Hepatocyte (in vitro differentiated cells): Measurements from ENCODE around the gene STAT1. TPM values are rescaled to one million over a fixed set of nuclear protein-coding genes. Genes with fewer than 3 reads are reported as not detected.

Experiments
- DNase-seq: peaks from one replicate; pipeline ENCODE4 v3.0.0-alpha.2; 2016; ENCODE audit warnings: low spot score
- H2AFZ ChIP-seq: fragments of 200-600 bp; sonication (generic); 2 replicates; pipeline ENCODE4 v1.6.0; 2016; ENCODE audit warnings: antibody characterized with exemption, mild to moderate bottlenecking
- H3K27ac ChIP-seq: fragments of 200-600 bp; sonication (generic); 2 replicates; pipeline ENCODE4 v1.5.1; 2016; ENCODE audit warnings: mild to moderate bottlenecking
- H3K27me3 ChIP-seq: fragments of 200-600 bp; sonication (generic); 2 replicates; pipeline ENCODE4 v1.6.1; 2016
- H3K36me3 ChIP-seq: fragments of 200-600 bp; sonication (generic); replicated peaks from 2 replicates; pipeline ENCODE4 v1.5.1; 2016; ENCODE audit warnings: low read depth; ENCODE audit not compliant: insufficient read depth
- H3K4me1 ChIP-seq: fragments of 200-600 bp; sonication (generic); 2 replicates; pipeline ENCODE4 v1.5.1; 2016; ENCODE audit warnings: mild to moderate bottlenecking, moderate library complexity; ENCODE audit not compliant: insufficient read depth
- H3K4me2 ChIP-seq: fragments of 200-600 bp; sonication (generic); 2 replicates; pipeline ENCODE4 v1.6.0; 2016
- H3K4me3 ChIP-seq: fragments of 200-600 bp; sonication (generic); 2 replicates; pipeline ENCODE4 v1.5.1; 2016; ENCODE audit warnings: mild to moderate bottlenecking
- H3K79me2 ChIP-seq: fragments of 200-600 bp; sonication (generic); 2 replicates; pipeline ENCODE4 v1.6.0; 2017; ENCODE audit warnings: mild to moderate bottlenecking
- H3K9me2 ChIP-seq: fragments of 200-600 bp; sonication (generic); replicated peaks from 2 replicates; pipeline ENCODE4 v1.6.0; 2017; ENCODE audit warnings: mild to moderate bottlenecking; ENCODE audit not compliant: insufficient read depth
- H3K9me3 ChIP-seq: fragments of 200-600 bp; sonication (generic); 2 replicates; pipeline ENCODE4 v1.5.1; 2016; ENCODE audit warnings: low read depth, mild to moderate bottlenecking
- H4K20me1 ChIP-seq: fragments of 200-600 bp; sonication (generic); 2 replicates; pipeline ENCODE4 v1.6.0; 2016; ENCODE audit warnings: mild to moderate bottlenecking; ENCODE audit not compliant: insufficient read depth, poor library complexity, severe bottlenecking
- EZH2 ChIP-seq: fragments of 200-600 bp; sonication (generic); IDR thresholded peaks from 2 replicates; pipeline ENCODE4 v1.6.1; 2016; ENCODE audit warnings: antibody characterized with exemption, mild to moderate bottlenecking, borderline replicate concordance
- EZH2phosphoT487 ChIP-seq: fragments of 200-600 bp; sonication (generic); IDR thresholded peaks from one replicate; pipeline ENCODE4 v1.6.1; 2018; ENCODE audit warnings: antibody characterized with exemption, mild to moderate bottlenecking, low read depth, moderate library complexity; ENCODE audit not compliant: unreplicated experiment, severe bottlenecking
- WGBS: methylation state at CpG from one replicate; pipeline ENCODE4 v1.1.6; 2016; ENCODE audit warnings: low lambda C conversion rate; ENCODE audit errors: missing lambda C conversion rate; 5-methylcytosine and 5-hydroxymethylcytosine counted together
- polyA plus RNA-seq: library from polyadenylated mRNA; unstranded; fragments of >200 nt; fragmentation: Nextera tagmentation; extraction: Ambion mirVana; gene quantifications from 2 replicates; pipeline ENCODE4 v1.2.1, GENCODE V29; 2016
- total RNA-seq: library from RNA; depleted of rRNA; stranded (reverse); fragments of >200 nt; gene quantifications from 2 replicates; pipeline ENCODE4 v1.2.3, GENCODE V29; 2014
- TF ChIP-seq, protein P1 (sequence below): fragments of 200-600 bp; sonication (generic); IDR thresholded peaks from 2 replicates; pipeline ENCODE4 v1.5.1; 2016; ENCODE audit warnings: antibody characterized with exemption, mild to moderate bottlenecking; ENCODE audit not compliant: poor library complexity

STAT1 gene
- total and polyA plus RNA-seq, 2 experiments from 2014 or later = 53.3 to 124 TPM

DNA sequence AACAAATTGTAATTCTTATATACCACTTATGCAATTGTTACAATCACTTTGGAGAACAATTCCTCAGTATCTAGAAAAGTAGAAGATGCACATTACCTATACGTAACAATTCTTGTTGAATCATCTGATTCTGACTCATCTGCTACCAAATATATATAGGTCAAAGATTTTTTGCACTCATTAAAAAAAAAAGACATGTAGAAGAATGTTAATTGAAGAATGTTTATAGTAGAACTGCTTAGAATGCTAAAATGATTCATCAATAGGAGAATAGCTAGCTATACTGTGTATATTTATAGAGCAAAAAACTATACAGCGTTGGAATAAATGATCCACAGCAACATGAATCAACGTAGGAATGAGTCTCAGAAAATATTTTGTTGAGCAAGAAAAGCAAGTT is 29.5 kb upstream of the STAT1 start:
- Histone ChIP-seq H3K9me2 (no peaks in the 10 kb centered on the region), H3K27me3 (no peaks in the 10 kb centered on the region), H3K4me2 (no peak overlapping the region), H3K9me3 (no peaks in the 10 kb centered on the region), H3K79me2 (no peaks in the 10 kb centered on the region), H3K36me3 (no peaks in the 10 kb centered on the region), H3K27ac (no peak overlapping the region), H3K4me1 (peaks cover 4% of the 10 kb centered on the region), H3K4me3 (no peak overlapping the region), H2AFZ (no peak overlapping the region), H4K20me1 (no peaks in the 10 kb centered on the region)
- TF ChIP-seq EZH2 = no peak
- 91% methylated on average over 3 of the region's 3 CpGs for WGBS
- no peak for DNase-seq

GRCh38 chr2:191041418-191042161 is 27.6 kb upstream of the STAT1 start:
- Histone ChIP-seq H4K20me1 (no peaks in the 10 kb centered on the region), H3K36me3 (no peaks in the 10 kb centered on the region), H2AFZ (no peak overlapping the region), H3K9me2 (no peaks in the 10 kb centered on the region), H3K27me3 (no peaks in the 10 kb centered on the region), H3K9me3 (no peaks in the 10 kb centered on the region), H3K4me2 (peak overlapping the region; percentile 46), H3K79me2 (no peaks in the 10 kb centered on the region), H3K4me1 (peaks cover 4% of the 10 kb centered on the region), H3K27ac (peak overlapping the region; percentile 30), H3K4me3 (no peak overlapping the region)
- 34% methylated on average over 3 of the region's 3 CpGs for WGBS
- DNase-seq = peak; percentile 69
- no peak for TF ChIP-seq EZH2phosphoT487
- TF ChIP-seq, protein P1, sequence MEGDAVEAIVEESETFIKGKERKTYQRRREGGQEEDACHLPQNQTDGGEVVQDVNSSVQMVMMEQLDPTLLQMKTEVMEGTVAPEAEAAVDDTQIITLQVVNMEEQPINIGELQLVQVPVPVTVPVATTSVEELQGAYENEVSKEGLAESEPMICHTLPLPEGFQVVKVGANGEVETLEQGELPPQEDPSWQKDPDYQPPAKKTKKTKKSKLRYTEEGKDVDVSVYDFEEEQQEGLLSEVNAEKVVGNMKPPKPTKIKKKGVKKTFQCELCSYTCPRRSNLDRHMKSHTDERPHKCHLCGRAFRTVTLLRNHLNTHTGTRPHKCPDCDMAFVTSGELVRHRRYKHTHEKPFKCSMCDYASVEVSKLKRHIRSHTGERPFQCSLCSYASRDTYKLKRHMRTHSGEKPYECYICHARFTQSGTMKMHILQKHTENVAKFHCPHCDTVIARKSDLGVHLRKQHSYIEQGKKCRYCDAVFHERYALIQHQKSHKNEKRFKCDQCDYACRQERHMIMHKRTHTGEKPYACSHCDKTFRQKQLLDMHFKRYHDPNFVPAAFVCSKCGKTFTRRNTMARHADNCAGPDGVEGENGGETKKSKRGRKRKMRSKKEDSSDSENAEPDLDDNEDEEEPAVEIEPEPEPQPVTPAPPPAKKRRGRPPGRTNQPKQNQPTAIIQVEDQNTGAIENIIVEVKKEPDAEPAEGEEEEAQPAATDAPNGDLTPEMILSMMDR = no peak
- TF ChIP-seq EZH2 = no peak

- 59% methylated on average over 1 of the region's 1 CpG for WGBS
These were observed 25.6 kb upstream of the STAT1 start for GRCh38 chr2:191039616-191040015.

DNA sequence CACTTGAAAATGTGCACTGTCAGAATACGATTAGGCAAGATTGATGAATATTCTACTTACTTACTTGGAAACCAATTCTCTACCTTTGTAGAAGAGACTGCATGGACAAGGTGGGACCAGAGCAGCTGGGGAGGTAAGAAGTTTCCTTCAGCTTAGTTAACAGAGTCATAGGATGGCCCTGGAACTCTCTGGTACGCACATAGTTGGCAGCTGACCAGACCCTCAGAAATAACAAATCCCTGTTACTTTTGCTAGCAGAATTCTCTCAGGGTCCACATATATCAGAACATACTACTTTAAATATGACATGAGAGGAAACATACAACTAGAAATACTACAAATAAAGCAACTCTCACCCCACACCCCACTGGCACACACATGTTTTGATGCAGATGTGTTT is 24.8 kb upstream of the STAT1 start:
- 92% methylated on average over 2 of the region's 2 CpGs for WGBS
- H3K4me2 ChIP-seq = no peak overlapping the region
- DNase-seq = no peak
- TF ChIP-seq EZH2 (no peak), EZH2phosphoT487 (no peak)
- TF ChIP-seq, protein P1 = no peak
- peaks cover 4% of the 10 kb centered on the region for H3K4me1 ChIP-seq
- H2AFZ ChIP-seq = no peak overlapping the region
- no peaks in the 10 kb centered on the region for H3K36me3 ChIP-seq
- no peak overlapping the region for H3K4me3 ChIP-seq
- no peaks in the 10 kb centered on the region for H4K20me1 ChIP-seq
- H3K27ac ChIP-seq = no peak overlapping the region
- H3K79me2 ChIP-seq = no peaks in the 10 kb centered on the region
- H3K9me3 ChIP-seq = no peaks in the 10 kb centered on the region
- H3K27me3 ChIP-seq = no peaks in the 10 kb centered on the region
- H3K9me2 ChIP-seq = no peaks in the 10 kb centered on the region

More at GRCh38 chr2:191039616-191040015, 25.6 kb upstream of the STAT1 start:
- no peaks in the 10 kb centered on the region for H3K9me2 ChIP-seq
- H3K4me2 ChIP-seq = no peak overlapping the region
- no peaks in the 10 kb centered on the region for H4K20me1 ChIP-seq
- H3K4me3 ChIP-seq = no peak overlapping the region
- H3K36me3 ChIP-seq = no peaks in the 10 kb centered on the region
- H3K79me2 ChIP-seq = no peaks in the 10 kb centered on the region
- H3K4me1 ChIP-seq = peaks cover 4% of the 10 kb centered on the region
- no peak overlapping the region for H3K27ac ChIP-seq
- no peak for DNase-seq
- no peak overlapping the region for H2AFZ ChIP-seq
- no peaks in the 10 kb centered on the region for H3K9me3 ChIP-seq
- no peaks in the 10 kb centered on the region for H3K27me3 ChIP-seq
- TF ChIP-seq, protein P1 = no peak
